Measurements from ENCODE around the gene SLC36A2.
A peak's percentile ranks its signal among the peaks of the same experiment; 100 is the strongest.

The SLC36A2 gene

DNA sequence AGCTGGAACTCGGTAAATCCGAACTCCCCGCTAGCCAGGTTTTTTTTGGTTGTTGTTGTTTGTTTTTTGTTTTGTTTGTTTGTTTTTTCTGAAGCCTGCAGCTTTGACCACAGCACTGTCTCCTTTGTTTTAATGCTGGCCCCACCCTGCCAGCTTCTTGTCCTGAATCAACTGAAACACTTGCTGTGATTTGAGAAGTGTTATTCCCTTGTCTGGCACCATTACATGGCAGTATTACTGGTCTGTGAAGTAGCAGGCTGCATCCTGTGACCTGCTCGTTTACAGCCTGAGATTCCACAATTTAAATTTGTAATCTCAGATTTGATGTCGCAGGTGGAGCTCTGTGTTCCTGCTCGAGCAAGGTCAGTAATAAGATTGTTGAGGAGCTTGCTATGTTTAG, 1.4 kb upstream of the SLC36A2 start:
- ATAC-seq, result no peak
- TF ChIP-seq ZFP30 (CRISPR knock-in tag; IDR thresholded peaks at IDR 0.05) (no peak), ZNF8 (CRISPR knock-in tag; IDR thresholded peaks at IDR 0.05) (no peak), OSR1 (CRISPR knock-in tag; IDR thresholded peaks at IDR 0.05) (no peak), SNAI2 (CRISPR knock-in tag; IDR thresholded peaks at IDR 0.05) (no peak), ZNF70 (CRISPR knock-in tag; IDR thresholded peaks at IDR 0.05) (no peak), BACH2 (CRISPR knock-in tag; IDR thresholded peaks at IDR 0.05; ENCODE audit: borderline replicate concordance) (no peak), ARNTL (CRISPR knock-in tag; IDR thresholded peaks at IDR 0.05; ENCODE audit: borderline replicate concordance, low read depth) (no peak)
- TF ChIP-seq, protein P1, sequence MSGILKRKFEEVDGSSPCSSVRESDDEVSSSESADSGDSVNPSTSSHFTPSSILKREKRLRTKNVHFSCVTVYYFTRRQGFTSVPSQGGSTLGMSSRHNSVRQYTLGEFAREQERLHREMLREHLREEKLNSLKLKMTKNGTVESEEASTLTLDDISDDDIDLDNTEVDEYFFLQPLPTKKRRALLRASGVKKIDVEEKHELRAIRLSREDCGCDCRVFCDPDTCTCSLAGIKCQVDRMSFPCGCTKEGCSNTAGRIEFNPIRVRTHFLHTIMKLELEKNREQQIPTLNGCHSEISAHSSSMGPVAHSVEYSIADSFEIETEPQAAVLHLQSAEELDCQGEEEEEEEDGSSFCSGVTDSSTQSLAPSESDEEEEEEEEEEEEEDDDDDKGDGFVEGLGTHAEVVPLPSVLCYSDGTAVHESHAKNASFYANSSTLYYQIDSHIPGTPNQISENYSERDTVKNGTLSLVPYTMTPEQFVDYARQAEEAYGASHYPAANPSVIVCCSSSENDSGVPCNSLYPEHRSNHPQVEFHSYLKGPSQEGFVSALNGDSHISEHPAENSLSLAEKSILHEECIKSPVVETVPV (CRISPR knock-in tag; IDR thresholded peaks at IDR 0.05), result no peak
- TF ChIP-seq, protein P2, sequence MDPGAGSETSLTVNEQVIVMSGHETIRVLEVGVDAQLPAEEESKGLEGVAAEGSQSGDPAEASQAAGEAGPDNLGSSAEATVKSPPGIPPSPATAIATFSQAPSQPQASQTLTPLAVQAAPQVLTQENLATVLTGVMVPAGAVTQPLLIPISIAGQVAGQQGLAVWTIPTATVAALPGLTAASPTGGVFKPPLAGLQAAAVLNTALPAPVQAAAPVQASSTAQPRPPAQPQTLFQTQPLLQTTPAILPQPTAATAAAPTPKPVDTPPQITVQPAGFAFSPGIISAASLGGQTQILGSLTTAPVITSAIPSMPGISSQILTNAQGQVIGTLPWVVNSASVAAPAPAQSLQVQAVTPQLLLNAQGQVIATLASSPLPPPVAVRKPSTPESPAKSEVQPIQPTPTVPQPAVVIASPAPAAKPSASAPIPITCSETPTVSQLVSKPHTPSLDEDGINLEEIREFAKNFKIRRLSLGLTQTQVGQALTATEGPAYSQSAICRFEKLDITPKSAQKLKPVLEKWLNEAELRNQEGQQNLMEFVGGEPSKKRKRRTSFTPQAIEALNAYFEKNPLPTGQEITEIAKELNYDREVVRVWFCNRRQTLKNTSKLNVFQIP (CRISPR knock-in tag; IDR thresholded peaks at IDR 0.05; ENCODE audit: borderline replicate concordance, low read depth), result no peak

DNA sequence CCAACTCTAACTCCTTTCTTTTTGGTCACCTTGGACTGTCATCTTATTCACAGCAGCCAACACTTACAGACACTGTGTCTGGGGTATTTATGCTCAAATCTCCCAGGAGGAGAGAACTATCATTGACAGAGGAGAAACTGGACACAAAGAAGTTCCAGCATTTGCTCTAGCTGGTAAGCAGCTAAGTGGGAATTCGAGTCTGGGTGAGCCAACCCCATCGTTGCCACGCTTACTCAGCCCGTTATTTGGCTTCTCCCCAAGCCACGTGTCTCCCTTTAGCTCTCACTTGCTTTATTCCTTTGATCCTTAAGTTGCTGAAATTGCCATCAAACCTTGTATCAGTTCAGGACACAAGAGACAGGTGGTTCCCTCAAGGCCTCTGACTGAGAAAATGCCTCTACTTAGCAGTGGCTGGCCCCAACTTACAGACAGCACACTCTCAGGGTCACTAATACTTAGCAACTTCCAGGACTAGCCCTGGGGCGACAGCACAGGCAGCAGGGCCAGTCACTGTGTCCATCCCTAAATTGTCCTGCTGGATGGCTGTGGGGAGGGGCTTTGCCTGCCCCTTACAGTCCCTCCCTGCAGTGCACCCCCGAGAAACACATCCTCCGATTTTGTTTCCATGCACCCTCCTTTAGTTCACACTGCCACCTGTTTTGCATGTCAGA, 1.4 kb downstream of the SLC36A2 start:
- peak; percentile 32; the same call in 1 of the 3 replicates for ATAC-seq
- no peak for TF ChIP-seq TCF4 (CRISPR knock-in tag; IDR thresholded peaks at IDR 0.05; ENCODE audit: borderline replicate concordance)
- no peak for TF ChIP-seq CSDC2 (CRISPR knock-in tag; IDR thresholded peaks at IDR 0.05)
- TF ChIP-seq RARB (CRISPR knock-in tag; IDR thresholded peaks at IDR 0.05), result no peak
- no peak for TF ChIP-seq ZNF70 (CRISPR knock-in tag; IDR thresholded peaks at IDR 0.05)
- TF ChIP-seq, protein P3, sequence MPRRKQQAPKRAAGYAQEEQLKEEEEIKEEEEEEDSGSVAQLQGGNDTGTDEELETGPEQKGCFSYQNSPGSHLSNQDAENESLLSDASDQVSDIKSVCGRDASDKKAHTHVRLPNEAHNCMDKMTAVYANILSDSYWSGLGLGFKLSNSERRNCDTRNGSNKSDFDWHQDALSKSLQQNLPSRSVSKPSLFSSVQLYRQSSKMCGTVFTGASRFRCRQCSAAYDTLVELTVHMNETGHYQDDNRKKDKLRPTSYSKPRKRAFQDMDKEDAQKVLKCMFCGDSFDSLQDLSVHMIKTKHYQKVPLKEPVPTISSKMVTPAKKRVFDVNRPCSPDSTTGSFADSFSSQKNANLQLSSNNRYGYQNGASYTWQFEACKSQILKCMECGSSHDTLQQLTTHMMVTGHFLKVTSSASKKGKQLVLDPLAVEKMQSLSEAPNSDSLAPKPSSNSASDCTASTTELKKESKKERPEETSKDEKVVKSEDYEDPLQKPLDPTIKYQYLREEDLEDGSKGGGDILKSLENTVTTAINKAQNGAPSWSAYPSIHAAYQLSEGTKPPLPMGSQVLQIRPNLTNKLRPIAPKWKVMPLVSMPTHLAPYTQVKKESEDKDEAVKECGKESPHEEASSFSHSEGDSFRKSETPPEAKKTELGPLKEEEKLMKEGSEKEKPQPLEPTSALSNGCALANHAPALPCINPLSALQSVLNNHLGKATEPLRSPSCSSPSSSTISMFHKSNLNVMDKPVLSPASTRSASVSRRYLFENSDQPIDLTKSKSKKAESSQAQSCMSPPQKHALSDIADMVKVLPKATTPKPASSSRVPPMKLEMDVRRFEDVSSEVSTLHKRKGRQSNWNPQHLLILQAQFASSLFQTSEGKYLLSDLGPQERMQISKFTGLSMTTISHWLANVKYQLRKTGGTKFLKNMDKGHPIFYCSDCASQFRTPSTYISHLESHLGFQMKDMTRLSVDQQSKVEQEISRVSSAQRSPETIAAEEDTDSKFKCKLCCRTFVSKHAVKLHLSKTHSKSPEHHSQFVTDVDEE (CRISPR knock-in tag; IDR thresholded peaks at IDR 0.05), result no peak
- no peak for TF ChIP-seq TOX (CRISPR knock-in tag; IDR thresholded peaks at IDR 0.05; ENCODE audit: borderline replicate concordance)
- no peak for TF ChIP-seq SNAI2 (CRISPR knock-in tag; IDR thresholded peaks at IDR 0.05)
- no peak for TF ChIP-seq ZFP3 (CRISPR knock-in tag; IDR thresholded peaks at IDR 0.05)
- TF ChIP-seq ZNF565 (CRISPR knock-in tag; conservative IDR thresholded peaks at IDR 0.05; ENCODE audit: low read depth), result no peak
- no peak for TF ChIP-seq ZC3H10 (CRISPR knock-in tag; IDR thresholded peaks at IDR 0.05)
- no peak for TF ChIP-seq GLIS3 (CRISPR knock-in tag; IDR thresholded peaks at IDR 0.05)
- no peak for TF ChIP-seq ESRRG (CRISPR knock-in tag; IDR thresholded peaks at IDR 0.05)
- no peak for TF ChIP-seq BACH2 (CRISPR knock-in tag; IDR thresholded peaks at IDR 0.05; ENCODE audit: borderline replicate concordance)
- TF ChIP-seq, protein P4, sequence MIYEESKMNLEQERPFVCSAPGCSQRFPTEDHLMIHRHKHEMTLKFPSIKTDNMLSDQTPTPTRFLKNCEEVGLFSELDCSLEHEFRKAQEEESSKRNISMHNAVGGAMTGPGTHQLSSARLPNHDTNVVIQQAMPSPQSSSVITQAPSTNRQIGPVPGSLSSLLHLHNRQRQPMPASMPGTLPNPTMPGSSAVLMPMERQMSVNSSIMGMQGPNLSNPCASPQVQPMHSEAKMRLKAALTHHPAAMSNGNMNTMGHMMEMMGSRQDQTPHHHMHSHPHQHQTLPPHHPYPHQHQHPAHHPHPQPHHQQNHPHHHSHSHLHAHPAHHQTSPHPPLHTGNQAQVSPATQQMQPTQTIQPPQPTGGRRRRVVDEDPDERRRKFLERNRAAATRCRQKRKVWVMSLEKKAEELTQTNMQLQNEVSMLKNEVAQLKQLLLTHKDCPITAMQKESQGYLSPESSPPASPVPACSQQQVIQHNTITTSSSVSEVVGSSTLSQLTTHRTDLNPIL (CRISPR knock-in tag; IDR thresholded peaks at IDR 0.05; ENCODE audit: low read depth), result no peak
- TF ChIP-seq ARNTL (CRISPR knock-in tag; IDR thresholded peaks at IDR 0.05; ENCODE audit: borderline replicate concordance, low read depth), result no peak
- TF ChIP-seq ZNF8 (CRISPR knock-in tag; IDR thresholded peaks at IDR 0.05), result no peak

DNA sequence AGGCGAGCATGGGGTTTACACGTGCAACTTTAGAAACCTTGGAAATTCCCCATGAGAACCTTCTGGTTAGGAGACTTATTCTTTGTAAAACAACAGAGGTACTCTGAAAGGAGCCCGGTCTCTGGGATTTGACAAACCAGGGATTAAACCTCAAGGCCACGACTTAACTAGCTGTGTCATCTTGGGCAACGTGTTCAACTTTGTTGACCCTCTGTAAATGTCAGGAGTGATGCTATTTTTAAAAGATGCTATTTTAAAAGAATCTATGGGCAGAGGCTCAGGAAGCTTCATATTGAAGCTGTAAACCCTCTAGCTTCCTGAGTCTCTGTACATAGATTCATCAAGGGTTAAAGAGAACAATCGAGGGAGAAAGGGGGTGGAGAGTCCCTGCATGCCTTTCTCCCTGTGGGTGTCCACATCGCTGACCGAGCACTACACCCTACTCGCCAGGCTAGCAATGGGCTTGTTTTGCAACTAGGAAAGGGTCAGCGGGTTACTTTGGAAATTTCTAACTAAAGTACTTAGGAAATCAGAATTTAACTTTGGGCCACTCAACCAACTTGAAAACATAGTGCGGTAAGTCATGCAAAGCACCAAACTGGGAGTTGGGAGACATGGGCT, 2.1 kb downstream of the SLC36A2 start:
- no peak for TF ChIP-seq TCF4 (CRISPR knock-in tag; IDR thresholded peaks at IDR 0.05; ENCODE audit: borderline replicate concordance)
- TF ChIP-seq ZNF565 (CRISPR knock-in tag; conservative IDR thresholded peaks at IDR 0.05; ENCODE audit: low read depth), result no peak
- TF ChIP-seq, protein P1 (CRISPR knock-in tag; IDR thresholded peaks at IDR 0.05), result no peak
- no peak for TF ChIP-seq RARB (CRISPR knock-in tag; IDR thresholded peaks at IDR 0.05)
- no peak for ATAC-seq

Data from SK-N-SH treated with all-trans-retinoic acid at 6 μM for 48 hours (cell line).